ENCODE measurements around the gene CEP128.

CEP128 gene

GRCh38 chr14:80901260-80901659, 40.3 kb downstream of the CEP128 start:
- DNase-seq (ENCODE audit: low read depth): no peak

GRCh38 chr14:80872645-80873044, 68.9 kb downstream of the CEP128 start:
- no peak for DNase-seq (ENCODE audit: low read depth)

DNA sequence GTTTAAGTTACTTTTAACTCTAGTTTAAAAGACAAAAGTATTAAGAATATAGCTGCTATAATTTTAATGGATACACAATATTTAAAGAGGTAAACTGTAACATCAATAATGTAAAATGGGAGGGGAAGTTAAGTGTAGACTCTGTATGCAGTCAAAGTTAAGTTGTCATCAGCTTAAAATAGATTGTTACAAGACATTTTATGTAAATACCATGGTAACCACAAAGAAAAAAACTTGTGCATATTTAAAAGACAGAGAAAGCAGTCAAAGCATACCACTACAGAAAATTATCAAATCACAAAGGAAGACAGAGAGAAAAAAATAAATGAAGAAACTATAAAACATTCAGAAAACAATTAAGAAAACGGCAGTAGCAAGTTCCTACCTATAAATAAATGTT, 73.3 kb downstream of the CEP128 start:
- no peak for DNase-seq (ENCODE audit: low read depth)

GRCh38 chr14:80867798-80868197, 73.7 kb downstream of the CEP128 start:
- no peak for DNase-seq (ENCODE audit: low read depth)

DNA sequence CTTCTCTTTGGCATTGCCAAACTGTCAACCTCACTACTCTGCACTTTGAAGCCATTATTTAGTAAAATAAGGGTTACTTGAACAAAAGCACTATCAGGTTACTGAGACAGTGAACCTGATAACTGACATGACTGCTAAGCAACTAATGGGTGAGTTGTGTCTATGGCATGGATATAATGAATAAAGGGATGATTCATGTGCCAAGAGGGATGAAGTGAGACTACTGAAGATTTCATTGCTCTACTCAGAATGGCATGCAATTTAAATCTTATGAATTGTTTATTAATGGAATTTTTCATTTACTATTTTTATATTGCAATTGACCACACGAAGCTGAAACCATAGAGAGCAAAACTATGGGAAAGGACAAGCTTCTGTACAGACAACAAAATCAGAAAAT, 74.4 kb downstream of the CEP128 start:
- DNase-seq (ENCODE audit: low read depth): no peak

GRCh38 chr14:80865565-80865964, 76.0 kb downstream of the CEP128 start:
- DNase-seq (ENCODE audit: low read depth): no peak

DNA sequence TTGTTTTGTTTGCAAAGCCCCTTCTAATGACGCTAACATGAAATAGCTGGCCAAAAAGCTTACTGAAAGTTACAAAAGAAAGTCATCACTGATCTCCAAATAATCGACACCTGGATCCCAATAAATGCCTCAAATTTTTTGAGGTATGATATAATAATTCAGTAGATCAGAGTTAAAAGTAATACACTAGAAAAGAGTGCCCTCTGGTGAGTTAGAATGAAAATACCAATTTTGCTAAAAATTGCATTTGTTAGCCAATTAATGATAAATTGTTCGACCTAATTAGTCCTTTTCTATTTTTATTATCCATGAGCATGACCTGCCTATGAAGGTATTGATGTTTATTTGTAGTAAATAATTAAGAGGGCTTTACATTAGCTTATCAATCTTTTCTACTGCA, 78.6 kb downstream of the CEP128 start:
- DNase-seq (ENCODE audit: low read depth): no peak

- no peak for DNase-seq (ENCODE audit: low read depth)
Observed at GRCh38 chr14:80862541-80862940, 79.0 kb downstream of the CEP128 start.

- DNase-seq (ENCODE audit: low read depth): no peak
Observed at GRCh38 chr14:80850197-80850814, 91.2 kb downstream of the CEP128 start.

DNA sequence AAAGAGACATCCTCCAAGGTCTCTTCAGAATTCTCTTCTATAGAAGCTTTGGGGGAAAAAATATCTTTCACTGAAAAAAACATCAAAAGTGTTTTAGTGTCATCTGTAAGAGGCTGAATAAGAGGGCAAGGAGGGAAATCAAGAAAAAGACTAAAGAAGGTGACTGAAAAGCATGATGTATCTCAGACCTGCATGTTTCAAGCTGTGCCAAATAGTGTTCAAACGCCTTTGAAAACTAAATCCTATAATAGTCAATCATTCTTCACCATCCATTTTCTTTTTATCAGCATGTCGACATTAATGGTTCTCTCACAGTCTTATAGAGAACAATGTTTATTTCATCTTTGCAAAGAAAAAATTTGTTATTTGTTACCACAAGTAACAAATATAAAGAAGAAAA, 94.5 kb downstream of the CEP128 start:
- DNase-seq (ENCODE audit: low read depth): no peak

- no peak for DNase-seq (ENCODE audit: low read depth)
Observed at GRCh38 chr14:80845856-80846255, 95.7 kb downstream of the CEP128 start.

- DNase-seq (ENCODE audit: low read depth): no peak
Observed at GRCh38 chr14:80844872-80845271, 96.7 kb downstream of the CEP128 start.

- no peak for DNase-seq (ENCODE audit: low read depth)
Observed at GRCh38 chr14:80839743-80840142, 101.8 kb downstream of the CEP128 start.

- no peak for DNase-seq (ENCODE audit: low read depth)
Observed at GRCh38 chr14:80809663-80810062, 131.9 kb downstream of the CEP128 start.

GRCh38 chr14:80805136-80805535, 136.4 kb downstream of the CEP128 start:
- no peak for DNase-seq (ENCODE audit: low read depth)

GRCh38 chr14:80798878-80799277, 142.7 kb downstream of the CEP128 start:
- no peak for DNase-seq (ENCODE audit: low read depth)

DNA sequence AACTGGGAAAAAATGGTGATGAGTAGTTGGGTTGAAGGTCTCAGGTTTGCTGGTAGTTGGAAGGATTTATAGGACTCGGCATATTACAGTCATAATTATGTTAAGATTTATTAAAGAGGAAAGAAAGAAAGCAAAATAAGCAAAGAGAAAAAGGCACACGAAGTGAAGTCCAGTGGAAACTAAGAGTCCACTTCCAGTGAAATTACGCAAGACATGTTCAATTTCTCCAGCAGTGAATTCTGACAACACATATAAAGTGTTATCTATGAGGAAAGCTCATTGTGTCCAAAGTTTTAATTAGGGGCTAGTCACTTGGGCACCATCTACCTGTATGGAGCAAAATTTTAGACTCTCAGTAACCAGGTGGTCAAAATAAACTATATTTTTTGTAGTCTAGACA, 143.3 kb downstream of the CEP128 start:
- DNase-seq (ENCODE audit: low read depth): no peak

GRCh38 chr14:80792771-80793170, 148.8 kb downstream of the CEP128 start:
- no peak for DNase-seq (ENCODE audit: low read depth)

GRCh38 chr14:80787876-80788275, 153.7 kb downstream of the CEP128 start:
- no peak for DNase-seq (ENCODE audit: low read depth)

GRCh38 chr14:80784820-80785219, 156.7 kb downstream of the CEP128 start:
- DNase-seq (ENCODE audit: low read depth): no peak

DNA sequence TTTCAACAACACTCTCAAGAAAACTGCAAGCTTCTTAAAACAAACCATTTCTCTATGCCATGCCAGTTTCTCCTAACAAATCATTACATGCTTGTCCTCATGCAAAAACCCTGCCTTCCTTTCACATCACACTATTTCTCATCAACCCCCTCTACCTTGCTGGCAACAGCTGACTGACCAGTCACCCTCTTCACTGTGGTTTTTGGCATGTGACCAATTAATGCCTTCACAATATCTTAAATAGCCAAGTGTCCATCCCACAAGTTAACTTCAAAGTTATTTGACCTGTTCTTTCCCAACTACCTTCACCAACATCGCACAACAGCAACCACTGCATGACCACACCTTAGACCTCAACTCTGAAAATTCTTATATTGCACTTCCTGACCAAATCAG, 159.6 kb downstream of the CEP128 start:
- no peak for DNase-seq (ENCODE audit: low read depth)

DNA sequence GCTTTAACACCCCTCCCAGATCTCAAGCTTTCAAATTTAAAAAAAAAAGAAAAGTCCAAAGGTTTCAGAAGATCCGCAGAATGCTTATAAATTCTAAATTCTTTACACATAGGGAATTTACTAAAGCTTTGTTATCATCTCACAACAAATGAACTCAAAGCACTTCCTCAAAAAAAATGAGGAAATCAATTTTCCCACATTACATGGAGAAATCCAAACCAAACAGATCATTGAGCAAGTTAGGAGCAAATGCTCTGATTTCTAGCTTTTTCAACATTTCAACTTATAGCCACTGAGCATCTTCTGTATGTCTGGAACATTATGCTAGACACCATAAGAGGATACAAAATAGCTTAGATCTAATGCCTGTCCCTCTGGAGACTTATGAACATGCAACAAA, 161.0 kb downstream of the CEP128 start:
- no peak for DNase-seq (ENCODE audit: low read depth)

- DNase-seq (ENCODE audit: low read depth): no peak
Observed at GRCh38 chr14:80776657-80777056, 164.9 kb downstream of the CEP128 start.

- no peak for DNase-seq (ENCODE audit: low read depth)
Observed at GRCh38 chr14:80776186-80776585, 165.4 kb downstream of the CEP128 start.

DNA sequence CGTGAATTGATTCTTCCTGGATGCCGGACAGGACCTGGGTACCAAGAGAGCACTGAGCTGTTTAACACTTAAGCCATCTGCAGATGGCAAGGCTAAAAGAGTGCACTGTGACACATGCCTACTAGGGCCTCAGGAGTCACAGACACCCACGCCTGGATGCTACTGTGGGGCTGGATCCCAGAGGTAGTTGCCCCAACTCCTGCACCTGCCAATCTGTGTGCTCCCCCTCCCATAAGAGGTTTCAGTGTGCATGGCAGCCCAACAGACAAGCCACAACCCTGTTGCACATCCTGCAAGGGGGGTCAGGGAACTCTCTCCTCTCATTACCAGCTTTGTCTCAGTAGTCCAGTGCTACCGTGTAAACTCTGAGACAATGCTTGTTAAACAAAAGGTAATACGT, 169.0 kb downstream of the CEP128 start:
- DNase-seq (ENCODE audit: low read depth): no peak
